Pons (tissue), 1 donor: Measurements from ENCODE around the gene NGEF.
"Not testable (repeated sequence)": the region's sequence is repeated elsewhere in the genome, so short reads cannot be mapped to it uniquely, and the experiment has no call there.

Experiments
- DNase-seq: peaks from one replicate; pipeline ENCODE4 v3.0.0-alpha.2; 2016; ENCODE audit warnings: low spot score

Gene NGEF

DNA sequence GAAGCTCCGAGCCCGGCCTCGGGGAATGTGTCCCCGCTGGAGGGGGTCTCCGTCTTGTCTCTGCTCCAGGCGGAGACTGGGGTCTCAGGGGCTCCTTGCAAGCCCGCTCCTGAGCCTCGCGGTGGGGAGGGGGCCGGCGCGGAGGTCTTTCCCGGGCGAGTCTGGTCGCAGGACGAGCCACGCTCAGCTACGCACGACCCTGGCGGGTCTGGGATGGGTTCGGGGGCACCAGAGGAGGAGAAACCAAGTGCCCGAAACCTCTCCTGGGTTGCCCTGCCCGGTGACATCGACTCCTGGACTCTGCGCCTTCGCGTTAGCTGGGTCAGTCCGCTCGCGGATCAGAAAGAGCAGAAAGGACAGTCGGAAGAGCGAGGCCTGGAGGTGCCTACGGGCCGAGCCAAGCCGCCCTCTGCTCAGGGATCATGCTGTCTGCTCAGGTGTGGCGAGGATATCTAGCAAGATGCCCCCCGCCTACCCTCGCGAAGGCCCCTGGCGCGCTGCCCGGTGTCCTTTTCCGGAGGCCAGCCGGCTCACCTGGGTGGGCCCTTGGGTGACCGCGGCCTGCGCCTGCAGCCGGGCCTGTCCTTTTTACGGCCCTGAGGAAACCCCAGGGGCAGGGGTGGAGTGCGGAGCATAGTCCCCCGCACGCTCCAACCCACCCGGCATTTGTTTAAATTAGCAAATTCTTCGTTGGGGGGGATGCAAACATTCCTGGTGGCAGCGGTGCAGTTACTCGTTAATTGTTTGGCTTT lies 84.3 kb downstream of the NGEF start:
- DNase-seq = no peak

DNA sequence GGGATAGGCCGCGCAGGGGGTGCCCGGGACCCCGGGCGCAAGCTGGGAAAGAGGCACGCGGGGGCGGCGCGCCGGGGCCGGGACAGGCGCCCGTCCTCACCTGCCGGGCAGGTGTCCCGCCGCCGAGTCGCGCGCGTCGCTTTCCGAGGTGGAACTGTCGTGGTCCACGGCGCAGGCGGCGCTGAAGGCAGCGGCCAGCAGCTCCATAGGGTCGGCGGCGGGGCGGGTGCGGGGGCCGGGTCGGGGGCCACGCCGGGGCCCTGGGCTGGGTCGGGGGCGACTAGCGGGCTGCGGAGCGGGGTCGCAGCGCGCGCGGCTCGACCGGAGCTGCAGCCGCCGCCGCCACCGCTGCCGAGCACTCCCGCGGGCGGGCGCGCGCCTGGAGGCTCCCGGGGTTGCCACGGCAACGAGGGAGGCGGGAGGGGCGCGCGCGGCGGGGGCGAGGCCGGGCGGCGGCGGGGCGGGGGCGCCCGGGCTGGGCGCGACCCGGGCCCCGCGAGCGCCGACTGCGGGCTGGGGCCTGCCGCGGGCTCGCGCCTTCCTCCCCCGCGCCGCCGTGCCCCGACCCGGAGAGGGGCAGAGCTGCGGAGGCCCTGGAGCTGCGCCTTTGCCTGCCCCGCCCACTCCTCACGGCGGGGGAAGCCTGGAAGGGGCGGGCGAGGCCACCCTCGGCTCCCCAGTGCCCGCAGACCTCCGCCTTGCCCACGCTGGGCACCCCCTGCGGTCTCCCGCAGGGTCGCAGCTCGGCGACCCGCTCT lies 85.1 kb downstream of the NGEF start:
- no peak for DNase-seq

DNA sequence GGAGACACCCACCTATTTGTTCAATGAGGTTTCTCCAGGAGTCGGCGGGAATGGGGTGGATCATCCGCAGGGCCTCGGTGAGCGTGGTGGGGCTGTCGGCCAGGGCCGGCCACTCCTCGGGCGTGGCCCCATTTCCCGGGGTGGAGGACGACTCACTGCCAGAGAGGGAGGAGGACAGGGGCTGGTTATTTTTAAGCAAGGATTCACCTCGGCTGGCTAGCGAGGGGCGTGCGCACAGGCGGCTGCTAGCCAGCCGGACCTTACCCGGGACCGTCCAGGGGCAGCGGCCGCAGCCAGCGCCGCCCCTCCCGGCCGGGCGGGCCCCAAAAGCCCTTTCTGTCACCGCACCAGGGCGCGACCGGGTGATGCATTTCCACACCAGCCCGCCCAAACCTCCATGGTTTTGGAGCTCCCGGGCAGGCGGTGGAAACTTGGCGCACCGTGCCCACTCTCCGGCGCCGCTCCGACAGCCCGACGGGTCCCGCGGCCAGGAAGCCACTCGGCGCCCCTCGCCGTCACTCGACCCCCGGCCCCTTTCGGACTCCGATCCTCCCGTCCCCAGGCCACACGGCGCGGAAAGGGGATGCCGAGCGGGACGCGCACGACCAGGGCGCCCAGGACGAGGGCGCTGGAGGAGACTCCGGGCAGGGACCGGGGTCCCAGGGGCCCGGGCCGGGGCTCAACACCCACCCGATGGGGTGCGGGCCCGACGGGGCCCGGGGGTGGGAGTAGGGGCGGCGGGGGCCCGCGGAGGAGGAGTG lies 85.8 kb downstream of the NGEF start:
- DNase-seq = no peak

- DNase-seq = no peak
These were observed 86.6 kb downstream of the NGEF start for GRCh38 chr2:232926431-232926939.

DNA sequence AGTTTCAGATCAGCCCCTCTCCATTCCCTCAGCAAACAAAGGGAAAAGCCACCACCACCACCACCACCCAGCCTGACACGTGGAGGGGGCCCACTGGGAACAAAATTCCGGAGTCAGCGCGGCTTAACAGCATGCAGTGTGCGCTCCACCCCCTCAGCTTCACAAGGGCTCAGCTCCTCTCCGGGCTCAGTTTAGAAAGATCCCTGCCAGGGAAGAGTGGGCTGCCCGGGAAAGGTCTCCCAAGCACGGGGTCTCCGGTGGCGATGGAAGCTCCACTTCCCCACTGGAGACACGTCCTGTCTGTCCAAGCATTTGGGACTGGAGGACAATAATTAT lies 87.3 kb downstream of the NGEF start:
- DNase-seq = no peak

DNA sequence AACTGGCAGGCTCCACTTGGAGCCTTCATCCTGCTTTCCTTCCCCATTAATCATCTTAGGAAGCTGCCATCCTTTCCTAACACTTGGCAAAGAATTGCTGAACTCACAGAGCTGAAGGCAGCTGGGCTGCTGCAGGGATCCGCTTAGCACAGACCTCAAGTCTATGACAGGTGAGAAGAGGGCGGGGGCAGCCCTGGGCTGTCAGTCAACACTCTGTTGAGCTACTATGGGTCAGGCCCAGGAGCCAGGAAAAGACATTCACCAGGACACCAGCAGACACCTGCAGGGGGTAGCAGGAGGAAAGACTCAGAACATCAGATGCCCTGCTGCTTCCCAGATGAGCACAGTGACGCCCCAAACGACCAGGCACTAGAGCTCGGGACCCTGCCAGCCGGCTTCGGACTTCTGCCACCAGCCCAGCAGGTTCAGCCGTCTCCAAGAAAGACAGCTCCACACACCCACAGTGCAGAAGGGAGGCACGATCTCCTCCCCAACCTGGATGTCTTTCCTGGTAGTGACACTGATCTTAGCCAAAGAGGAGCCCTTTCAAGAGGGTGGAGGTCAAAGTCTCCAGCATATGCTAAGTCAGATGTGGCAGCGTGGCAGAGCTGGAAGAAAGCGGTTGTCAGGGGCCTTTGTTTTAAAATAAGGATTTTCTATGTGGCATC lies 87.8 kb downstream of the NGEF start:
- peak; percentile 12 for DNase-seq

DNA sequence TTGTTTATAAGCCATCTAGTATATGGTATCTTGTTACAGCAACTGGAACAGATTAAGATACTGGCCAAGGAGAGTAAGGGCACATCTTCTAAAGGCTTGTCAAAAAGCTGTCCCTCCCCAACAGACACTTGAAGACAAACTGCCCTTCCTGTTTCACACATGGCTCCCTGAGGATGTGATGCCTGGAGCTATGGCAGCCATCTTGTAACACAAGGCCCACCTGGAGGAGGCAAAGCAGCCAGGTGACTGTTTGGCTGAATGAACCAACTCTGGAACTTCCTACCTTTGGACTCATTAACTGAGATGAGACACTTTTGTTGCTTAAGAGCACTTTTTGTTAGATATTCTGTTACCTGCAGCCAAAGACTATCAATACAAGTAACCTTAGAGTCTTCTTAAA lies 88.6 kb downstream of the NGEF start:
- no peak for DNase-seq

- no peak for DNase-seq
These were observed 92.3 kb downstream of the NGEF start for GRCh38 chr2:232920760-232921159.

DNA sequence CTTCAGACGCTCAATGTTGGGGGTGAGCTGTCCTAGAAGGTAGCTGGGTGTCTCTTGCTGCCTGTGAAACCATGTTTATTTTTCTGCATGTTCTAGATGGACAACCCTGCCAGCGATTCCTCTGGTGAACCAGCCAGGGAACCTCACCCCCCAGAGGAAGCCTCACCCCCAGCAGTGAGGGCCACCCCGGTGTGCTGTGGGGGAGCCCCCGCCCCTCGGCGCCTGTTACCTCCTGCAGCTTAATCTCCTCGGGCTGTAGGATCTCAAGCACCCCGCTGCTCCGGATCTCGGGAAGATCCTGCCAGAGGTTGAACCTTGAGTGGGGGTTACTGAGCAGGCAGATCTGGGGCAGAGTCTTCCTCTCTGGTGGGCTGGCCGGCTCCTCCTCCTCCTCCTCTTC lies 93.0 kb downstream of the NGEF start:
- DNase-seq = no peak

- no peak for DNase-seq
These were observed 93.9 kb downstream of the NGEF start for GRCh38 chr2:232919141-232919540.

GRCh38 chr2:232913903-232914302 lies 99.2 kb downstream of the NGEF start:
- no peak for DNase-seq

- no peak for DNase-seq
These were observed 101.3 kb downstream of the NGEF start for GRCh38 chr2:232911712-232912277.

DNA sequence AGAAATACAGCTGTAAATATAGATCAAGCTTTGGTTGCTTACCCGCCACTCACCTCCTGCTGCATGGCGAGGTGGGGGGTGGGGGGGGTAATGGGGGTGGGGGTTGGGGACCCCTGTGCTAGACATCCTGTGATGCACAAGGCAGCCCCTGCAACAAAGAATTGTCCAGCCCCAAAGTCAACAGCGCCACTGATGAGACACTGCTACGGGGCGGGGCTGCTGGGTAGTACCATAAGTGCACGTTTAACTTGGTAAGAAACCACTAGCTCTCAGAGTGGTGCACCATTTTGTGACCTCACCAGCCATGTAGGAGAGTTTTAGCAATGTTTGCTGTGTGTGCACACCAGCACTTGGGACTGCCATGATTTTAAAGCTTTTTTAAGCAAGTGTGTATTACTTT lies 102.7 kb downstream of the NGEF start:
- no peak for DNase-seq

GRCh38 chr2:232908695-232909094 lies 104.4 kb downstream of the NGEF start:
- DNase-seq = no peak

- not testable (repeated sequence) for DNase-seq
These were observed 105.4 kb downstream of the NGEF start for GRCh38 chr2:232907718-232908085.

DNA sequence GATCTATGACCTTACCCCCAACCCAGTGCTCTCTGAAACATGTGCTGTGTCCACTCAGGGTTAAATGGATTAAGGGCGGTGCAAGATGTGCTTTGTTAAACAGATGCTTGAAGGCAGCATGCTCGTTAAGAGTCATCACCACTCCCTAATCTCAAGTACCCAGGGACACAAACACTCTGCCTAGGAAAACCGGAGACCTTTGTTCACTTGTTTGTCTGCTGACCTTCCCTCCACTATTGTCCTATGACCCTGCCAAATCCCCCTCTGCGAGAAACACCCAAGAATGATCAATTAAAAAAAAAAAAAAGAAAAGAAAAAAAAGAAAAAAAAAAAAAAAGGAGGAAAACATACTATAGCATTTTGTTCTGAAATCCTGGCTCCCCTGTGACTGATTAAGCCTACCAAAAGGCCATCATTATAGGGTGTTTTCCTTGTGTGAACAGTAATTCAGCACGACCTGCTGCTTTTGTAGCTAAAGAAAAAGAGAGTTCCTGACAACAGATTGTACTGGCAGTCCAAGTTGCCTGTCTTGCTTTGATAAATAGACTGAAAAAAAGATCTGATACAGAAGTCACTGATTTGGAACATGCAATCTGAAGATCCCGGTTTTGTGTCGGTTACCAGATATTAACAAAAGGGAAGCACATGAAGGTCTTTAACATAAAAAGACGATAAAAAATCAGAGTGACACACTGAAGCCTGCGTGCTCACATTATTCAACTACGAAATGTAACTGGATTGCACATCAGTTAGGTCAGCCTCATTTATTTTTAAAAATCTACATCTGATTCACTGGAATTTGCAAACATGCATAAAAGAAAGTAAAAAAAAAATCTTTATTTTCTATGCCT lies 106.0 kb downstream of the NGEF start:
- DNase-seq = not testable (repeated sequence)

GRCh38 chr2:232903989-232904388 lies 109.1 kb downstream of the NGEF start:
- DNase-seq = no peak

- no peak for DNase-seq
These were observed 111.1 kb downstream of the NGEF start for GRCh38 chr2:232901736-232902578.

GRCh38 chr2:232900811-232901735 lies 112.0 kb downstream of the NGEF start:
- DNase-seq = no peak
